22Rv1 (cell line): Measurements from ENCODE around the gene AMOT.

Experiments used
- H3K27ac ChIP-seq: fragments of 450-650 bp; 2 replicates; pipeline ENCODE4 v1.5.1; 2017
- CTCF ChIP-seq: fragments of 450-650 bp; IDR thresholded peaks from 2 replicates; pipeline ENCODE4 v1.5.1; 2017; ENCODE audit warnings: mild to moderate bottlenecking
- ZFX ChIP-seq: fragments of 450-650 bp; IDR thresholded peaks from 2 replicates; pipeline ENCODE4 v1.6.1; 2017; ENCODE audit warnings: antibody characterized with exemption, borderline replicate concordance

AMOT gene

DNA sequence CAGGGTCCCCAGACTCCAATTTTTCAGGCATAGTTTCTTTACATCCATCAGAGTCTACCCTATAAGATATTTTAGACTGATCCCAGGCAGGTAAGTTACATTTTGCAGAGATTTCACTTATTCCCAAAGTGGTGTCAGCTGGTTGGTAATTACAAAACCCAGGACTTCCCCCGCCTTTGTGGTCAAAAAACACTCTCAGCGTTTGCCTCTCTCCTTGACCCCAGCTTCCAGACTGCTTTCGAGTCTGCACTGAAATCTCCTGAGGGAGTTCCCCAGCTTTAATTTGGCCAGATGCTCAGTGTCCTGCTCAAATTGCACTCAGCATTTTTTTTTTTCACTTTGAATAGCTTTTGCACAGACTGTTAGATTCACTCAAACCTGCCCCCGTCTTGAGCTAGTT lies 11.2 kb upstream of the AMOT start:
- no peak for TF ChIP-seq CTCF
- no peak for TF ChIP-seq ZFX
- H3K27ac ChIP-seq: no peak overlapping the region

GRCh38 chrX:112851161-112851779 lies 10.6 kb upstream of the AMOT start:
- TF ChIP-seq ZFX (no peak), CTCF (no peak)
- H3K27ac ChIP-seq: no peak overlapping the region

DNA sequence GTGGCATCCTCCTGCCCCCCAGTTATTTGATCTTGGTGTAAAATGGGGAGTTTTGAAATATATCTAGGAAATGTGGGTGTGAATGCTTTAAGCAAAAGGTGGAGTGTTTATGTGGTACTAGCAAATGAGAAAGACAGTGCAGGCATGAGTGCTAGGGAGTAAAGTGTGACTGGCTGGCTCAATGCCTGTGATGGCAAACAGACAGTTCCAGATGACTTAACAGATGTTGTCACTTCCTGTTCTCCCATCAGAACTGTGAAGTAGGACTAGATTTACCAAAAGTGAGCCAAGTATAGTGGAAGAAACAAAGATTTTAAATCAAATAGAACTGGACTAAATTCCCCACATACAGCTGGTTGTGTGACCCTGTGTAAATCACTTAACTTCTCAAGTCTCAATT lies 8.4 kb upstream of the AMOT start:
- H3K27ac ChIP-seq: no peak overlapping the region
- no peak for TF ChIP-seq CTCF
- no peak for TF ChIP-seq ZFX

DNA sequence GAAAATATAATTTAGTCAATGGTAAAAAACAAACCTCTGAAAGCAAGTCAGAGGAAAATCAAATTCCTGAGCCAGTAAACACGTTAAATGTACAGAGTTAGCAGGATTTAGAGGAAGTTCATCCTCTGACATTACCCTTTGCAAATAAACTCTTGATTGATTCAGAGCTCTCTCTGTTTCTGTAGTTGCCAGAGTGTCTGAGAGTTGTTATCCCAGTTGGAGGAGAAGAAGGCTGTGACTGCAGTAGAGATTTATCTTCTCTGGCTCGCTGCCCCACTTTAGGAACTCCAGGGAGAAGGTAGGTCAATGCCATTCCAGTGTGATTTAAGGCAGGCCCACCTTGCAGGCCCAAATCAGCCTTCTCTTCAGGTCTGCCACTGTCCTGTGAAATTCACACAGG lies 6.2 kb upstream of the AMOT start:
- TF ChIP-seq CTCF (no peak), ZFX (no peak)
- H3K27ac ChIP-seq: no peak overlapping the region

DNA sequence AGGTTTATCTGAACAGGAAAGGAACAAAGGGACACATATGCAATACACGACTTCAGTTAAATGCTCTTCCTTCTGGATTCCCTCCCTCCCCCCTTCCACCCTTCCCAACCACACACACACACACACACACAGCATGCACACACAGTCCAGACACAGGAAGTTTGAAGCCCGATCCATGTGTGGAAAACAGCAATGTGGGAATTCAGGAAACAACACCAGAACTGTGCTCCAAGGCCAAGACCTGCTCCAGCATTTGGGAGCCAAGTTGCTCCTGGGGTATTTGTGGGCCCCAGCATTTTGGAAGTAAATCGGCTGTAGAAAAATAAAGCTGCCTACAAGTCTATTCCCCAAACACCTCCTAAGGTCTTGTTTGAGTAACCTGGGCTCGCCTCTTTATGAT lies 5.6 kb upstream of the AMOT start:
- no peak for TF ChIP-seq ZFX
- no peak for TF ChIP-seq CTCF
- no peak overlapping the region for H3K27ac ChIP-seq

DNA sequence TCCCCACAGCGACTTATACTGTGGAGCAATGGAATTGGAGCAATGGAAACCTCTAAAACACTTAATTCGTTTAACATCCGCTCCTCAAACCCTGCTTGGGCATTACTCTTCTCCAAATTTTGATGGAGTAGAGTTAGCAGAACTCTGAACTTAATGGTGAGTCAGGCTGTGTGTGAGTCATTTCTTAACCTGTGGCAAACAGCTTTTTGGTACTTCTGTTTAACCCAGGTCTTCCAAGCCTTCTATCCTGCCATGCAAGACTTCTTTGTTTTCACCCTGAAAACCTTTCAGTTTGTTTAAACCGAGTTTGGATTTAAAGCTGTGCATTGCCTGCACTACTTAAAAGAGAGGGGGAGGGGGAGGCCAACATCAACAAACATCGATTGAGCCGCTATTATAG lies 3.6 kb upstream of the AMOT start:
- TF ChIP-seq CTCF: no peak
- no peak for TF ChIP-seq ZFX

DNA sequence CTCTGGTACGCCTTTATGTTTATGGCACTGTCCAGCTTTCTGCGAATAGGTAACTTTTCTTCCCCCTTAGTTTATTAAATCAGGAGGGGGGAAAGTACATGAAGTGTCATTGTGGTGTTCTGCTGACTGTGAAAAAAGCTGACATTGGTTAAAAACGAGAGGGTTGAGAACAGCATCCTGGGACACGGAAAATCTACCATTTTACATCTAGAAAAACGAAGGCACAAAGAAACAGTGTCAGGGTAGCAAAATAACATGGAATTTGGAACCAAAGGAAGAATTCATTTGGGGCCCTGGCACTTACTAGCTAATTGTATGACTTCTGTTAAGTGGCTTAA lies 1.2 kb upstream of the AMOT start:
- H3K27ac ChIP-seq: peak overlapping the region; percentile 75

More for the DNA sequence above, 3.6 kb upstream of the AMOT start:
- H3K27ac ChIP-seq: no peak overlapping the region

More for the DNA sequence above, 1.2 kb upstream of the AMOT start:
- no peak for TF ChIP-seq ZFX
- TF ChIP-seq CTCF: no peak
